CD4-positive, alpha-beta T cell (primary cell): ENCODE results near the gene SATB2. TPM values are rescaled to one million over a fixed set of nuclear protein-coding genes. Genes with fewer than 3 reads are reported as not detected.

ENCODE experiments used
- ATAC-seq: fragments of 200-7000 bp; cut with Tn5 transposase; one replicate; pipeline ENCODE4 v1.10.0; 2022; ENCODE audit warnings: mild to moderate bottlenecking; ENCODE audit not compliant: poor library complexity
- CTCF ChIA-PET: fragments of 350-600 bp; sonication (Branson Sonifier 250); formaldehyde crosslinking; loops from one replicate; lab custom pipeline; 2021; ENCODE audit warnings: antibody characterized with exemption, inconsistent platforms; lab: Charles Lee
- POLR2A ChIA-PET: fragments of 350-600 bp; sonication (Branson Sonifier 250); formaldehyde crosslinking; loops from one replicate; lab custom pipeline; 2021; ENCODE audit warnings: antibody characterized with exemption, inconsistent platforms; lab: Charles Lee
- DNase-seq, 14 experiments: peaks; one replicate each; pipeline ENCODE4 v3.0.0-alpha.2; 2013 to 2020; ENCODE audit warnings: mixed read lengths in 2 of 14
- H3K27ac ChIP-seq, 2 donors: one replicate each; pipeline versions ENCODE4 v1.5.1 to v1.7.0; 2013; ENCODE audit warnings: low read length in 2 of 2, low read depth in 1 of 2, mild to moderate bottlenecking in 1 of 2
- H3K27me3 ChIP-seq, 2 experiments: 1 replicate in 1 of 2; 2 replicates in 1 of 2; pipeline versions ENCODE4 v1.6.1 to v1.7.0; 2013; ENCODE audit warnings: low read length in 2 of 2, control low read depth in 1 of 2, mild to moderate bottlenecking in 1 of 2, moderate library complexity in 1 of 2; ENCODE audit not compliant: insufficient read depth in 2 of 2, control insufficient read depth in 1 of 2
- H3K36me3 ChIP-seq: one replicate; pipeline ENCODE4 v1.6.1; 2013; ENCODE audit warnings: low read length, control low read depth; ENCODE audit not compliant: insufficient read depth
- H3K4me1 ChIP-seq: one replicate; pipeline ENCODE4 v1.6.1; 2013; ENCODE audit warnings: low read length, control low read depth; ENCODE audit not compliant: insufficient read depth
- H3K4me3 ChIP-seq: one replicate; pipeline ENCODE4 v1.5.1; 2013; ENCODE audit warnings: mild to moderate bottlenecking, low read length, moderate library complexity
- H3K9me3 ChIP-seq, 2 experiments: 1 replicate in 1 of 2; 2 replicates in 1 of 2; pipeline versions ENCODE4 v1.6.1 to v1.7.0; 2013; ENCODE audit warnings: low read length in 2 of 2, mild to moderate bottlenecking in 2 of 2, control low read depth in 1 of 2, moderate library complexity in 1 of 2; ENCODE audit not compliant: control insufficient read depth in 1 of 2, insufficient read depth in 1 of 2
- H3K27ac Mint-ChIP-seq: one replicate; pipeline ENCODE4 v1.8.0; 2020; ENCODE audit warnings: mixed read lengths
- H3K27me3 Mint-ChIP-seq: one replicate; pipeline ENCODE4 v1.8.0; 2021; ENCODE audit warnings: mixed read lengths
- H3K36me3 Mint-ChIP-seq: one replicate; pipeline ENCODE4 v1.8.0; 2021; ENCODE audit warnings: low read depth, mixed read lengths
- H3K4me1 Mint-ChIP-seq: one replicate; pipeline ENCODE4 v1.8.0; 2021; ENCODE audit warnings: low read depth, mixed read lengths
- H3K4me3 Mint-ChIP-seq: one replicate; pipeline ENCODE4 v1.8.0; 2020; ENCODE audit warnings: mild to moderate bottlenecking, mixed read lengths
- H3K9me3 Mint-ChIP-seq: one replicate; pipeline ENCODE4 v1.8.0; 2020; ENCODE audit warnings: mixed read lengths
- CTCF ChIP-seq: fragments of 200-600 bp; IDR thresholded peaks from one replicate; pipeline ENCODE4 v1.8.0; 2022; ENCODE audit warnings: antibody characterized with exemption, mild to moderate bottlenecking
- intact Hi-C, 2 experiments: fragments of 100-400 bp; cut with DNase I in 1 of 2; cut with micrococcal nuclease in 1 of 2; formaldehyde crosslinking; loops; one replicate each; pipeline versions ENCODE4 v1.15.1 to v1.9.0; 2023 to 2025; cut with DNase I, micrococcal nuclease
- total RNA-seq, 174 experiments: library from RNA in 2 of 174; stranded (reverse) in 2 of 174; gene quantifications; one replicate each; pipeline ENCODE4 v1.2.3 and lab custom pipeline; 2021 to 2026

Gene SATB2
- total RNA-seq, 2 experiments from 2014 or later: not detected

DNA sequence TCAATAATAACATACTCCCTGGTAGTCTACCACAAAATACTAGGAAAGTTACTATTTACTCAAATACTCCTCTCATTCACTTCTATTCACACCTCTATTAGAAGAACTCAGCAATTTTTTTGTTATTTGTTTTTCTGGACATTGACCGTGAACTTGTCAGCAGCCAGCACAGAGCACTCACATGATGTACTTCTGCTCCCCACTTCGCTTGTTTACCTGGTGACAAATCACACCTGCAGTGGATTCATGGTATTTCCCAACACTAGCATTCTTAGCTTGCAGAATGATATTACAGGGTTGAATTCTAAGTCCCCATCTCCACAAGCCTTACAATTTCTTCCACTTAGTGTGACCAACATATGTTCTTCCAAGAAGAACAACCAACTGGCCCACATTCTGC lies 238.2 kb downstream of the SATB2 start:
- no peak overlapping the region for H3K4me3 Mint-ChIP-seq
- Histone ChIP-seq H3K27me3 (no peaks in the 10 kb centered on the region), H3K9me3 (no peaks in the 10 kb centered on the region), H3K36me3 (no peaks in the 10 kb centered on the region), H3K4me1 (no peaks in the 10 kb centered on the region), H3K27ac (no peak overlapping the region), H3K4me3 (no peak overlapping the region)
- H3K4me1 Mint-ChIP-seq: no peaks in the 10 kb centered on the region
- H3K36me3 Mint-ChIP-seq: no peaks in the 10 kb centered on the region
- ChIA-PET POLR2A (no interaction called here), CTCF (no interaction called here)
- no peaks in the 10 kb centered on the region for H3K27me3 Mint-ChIP-seq
- DNase-seq (no peak), ATAC-seq (no peak)
- intact Hi-C loops: no loop called here
- no peak for TF ChIP-seq CTCF
- no peak overlapping the region for H3K27ac Mint-ChIP-seq
- peaks cover 3% of the 10 kb centered on the region for H3K9me3 Mint-ChIP-seq
